RWPE1 (cell line): ENCODE results near the gene OR3A2.
"Not testable (repeated sequence)": the region's sequence is repeated elsewhere in the genome, so short reads cannot be mapped to it uniquely, and the experiment has no call there.

Experiments
- CTCF ChIA-PET: fragments of 350-600 bp; sonication (Branson Sonifier 250); formaldehyde crosslinking; extraction: SDS; loops from one replicate; lab custom pipeline; 2021; lab: Yijun Ruan, JAX
- POLR2A ChIA-PET: fragments of 400-600 bp; formaldehyde crosslinking; extraction: SDS; loops from one replicate; lab custom pipeline; 2020; ENCODE audit warnings: antibody characterized with exemption; ENCODE audit not compliant: low non-redundant PET; lab: Yijun Ruan, JAX
- DNase-seq: peaks from one replicate; pipeline ENCODE4 v3.0.0; 2012; ENCODE audit warnings: low spot score
- H3K27ac ChIP-seq: fragments of 450-650 bp; 2 replicates; pipeline ENCODE4 v1.5.1; 2017
- TF ChIP-seq, protein P1 (sequence below): fragments of 450-650 bp; conservative IDR thresholded peaks from 2 replicates; pipeline ENCODE4 v1.5.1; 2017; ENCODE audit warnings: low read depth, mild to moderate bottlenecking

The OR3A2 gene

DNA sequence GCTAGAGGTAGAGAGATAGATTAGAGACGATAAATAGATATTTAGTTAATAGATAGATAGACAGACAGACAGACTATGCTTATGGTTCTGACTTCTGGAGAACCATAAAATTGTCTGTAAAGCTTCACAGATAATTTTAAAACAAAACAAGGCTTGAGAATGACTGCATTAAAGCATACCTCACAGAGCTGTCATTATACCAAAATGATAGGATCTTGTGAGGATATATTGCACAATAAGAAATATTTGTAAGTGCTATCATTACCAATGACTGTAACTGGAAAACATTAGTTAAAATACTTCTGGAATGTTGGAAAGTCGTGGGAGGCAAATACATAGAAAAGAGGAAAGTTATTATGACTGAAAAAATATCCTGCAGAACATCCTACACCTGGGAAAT lies 15.7 kb upstream of the OR3A2 start:
- POLR2A ChIA-PET, result no interaction called here
- DNase-seq, result no peak
- CTCF ChIA-PET, result no interaction called here
- TF ChIP-seq, protein P1, sequence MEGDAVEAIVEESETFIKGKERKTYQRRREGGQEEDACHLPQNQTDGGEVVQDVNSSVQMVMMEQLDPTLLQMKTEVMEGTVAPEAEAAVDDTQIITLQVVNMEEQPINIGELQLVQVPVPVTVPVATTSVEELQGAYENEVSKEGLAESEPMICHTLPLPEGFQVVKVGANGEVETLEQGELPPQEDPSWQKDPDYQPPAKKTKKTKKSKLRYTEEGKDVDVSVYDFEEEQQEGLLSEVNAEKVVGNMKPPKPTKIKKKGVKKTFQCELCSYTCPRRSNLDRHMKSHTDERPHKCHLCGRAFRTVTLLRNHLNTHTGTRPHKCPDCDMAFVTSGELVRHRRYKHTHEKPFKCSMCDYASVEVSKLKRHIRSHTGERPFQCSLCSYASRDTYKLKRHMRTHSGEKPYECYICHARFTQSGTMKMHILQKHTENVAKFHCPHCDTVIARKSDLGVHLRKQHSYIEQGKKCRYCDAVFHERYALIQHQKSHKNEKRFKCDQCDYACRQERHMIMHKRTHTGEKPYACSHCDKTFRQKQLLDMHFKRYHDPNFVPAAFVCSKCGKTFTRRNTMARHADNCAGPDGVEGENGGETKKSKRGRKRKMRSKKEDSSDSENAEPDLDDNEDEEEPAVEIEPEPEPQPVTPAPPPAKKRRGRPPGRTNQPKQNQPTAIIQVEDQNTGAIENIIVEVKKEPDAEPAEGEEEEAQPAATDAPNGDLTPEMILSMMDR, result no peak
- no peak overlapping the region for H3K27ac ChIP-seq

DNA sequence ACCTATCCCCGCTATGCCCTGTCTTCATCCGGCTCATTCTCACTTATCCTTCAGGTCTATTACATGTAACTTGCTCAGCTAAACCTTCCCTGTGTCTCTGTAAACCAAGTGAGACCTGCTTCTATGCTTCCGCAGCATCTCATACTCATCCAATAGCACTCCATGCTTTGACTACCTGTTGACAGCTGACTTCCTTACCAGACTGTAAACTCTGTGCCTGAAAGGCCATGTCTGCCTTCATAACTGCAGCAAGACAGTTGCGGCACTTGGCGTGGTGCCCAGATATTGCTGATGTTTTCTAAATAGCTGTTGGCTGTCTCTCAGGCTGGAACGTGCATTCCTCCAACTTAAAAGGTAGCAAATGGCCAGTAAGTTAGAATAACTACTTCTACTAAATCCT lies 13.9 kb upstream of the OR3A2 start:
- POLR2A ChIA-PET, result no interaction called here
- TF ChIP-seq, protein P1, result no peak
- H3K27ac ChIP-seq, result no peak overlapping the region
- DNase-seq, result no peak
- CTCF ChIA-PET, result no interaction called here

GRCh38 chr17:3398310-3398709 lies 12.2 kb upstream of the OR3A2 start, which contains the start of gene OR1E1:
Gene OR1E1 (minus strand): TSS chr17:3398410. CDS start chr17:3398410, 0 bp downstream.
- TF ChIP-seq, protein P1, result no peak
- DNase-seq, result no peak
- CTCF ChIA-PET, result no interaction called here
- H3K27ac ChIP-seq, result no peak within 1 kb of the TSS
- POLR2A ChIA-PET, result no interaction called here

GRCh38 chr17:3397801-3398200 lies 11.7 kb upstream of the OR3A2 start:
- POLR2A ChIA-PET, DNase-seq, H3K27ac ChIP-seq, CTCF ChIA-PET: not testable (repeated sequence)

- DNase-seq, result no peak
- TF ChIP-seq, protein P1, result no peak
- no peak overlapping the region for H3K27ac ChIP-seq
- POLR2A ChIA-PET, result no interaction called here
- CTCF ChIA-PET, result no interaction called here
Observed at GRCh38 chr17:3389791-3390190, 3.7 kb upstream of the OR3A2 start.

GRCh38 chr17:3381957-3382356 lies 4.2 kb downstream of the OR3A2 start:
- ChIA-PET POLR2A (no interaction called here), CTCF (interaction anchor here (0.6 kb wide), 1 partner anchor 509 kb away, joined by 6 read pairs; no protein-coding TSS in a partner anchor)
- no peak for DNase-seq
- H3K27ac ChIP-seq, result no peak overlapping the region
- TF ChIP-seq, protein P1, result no peak

DNA sequence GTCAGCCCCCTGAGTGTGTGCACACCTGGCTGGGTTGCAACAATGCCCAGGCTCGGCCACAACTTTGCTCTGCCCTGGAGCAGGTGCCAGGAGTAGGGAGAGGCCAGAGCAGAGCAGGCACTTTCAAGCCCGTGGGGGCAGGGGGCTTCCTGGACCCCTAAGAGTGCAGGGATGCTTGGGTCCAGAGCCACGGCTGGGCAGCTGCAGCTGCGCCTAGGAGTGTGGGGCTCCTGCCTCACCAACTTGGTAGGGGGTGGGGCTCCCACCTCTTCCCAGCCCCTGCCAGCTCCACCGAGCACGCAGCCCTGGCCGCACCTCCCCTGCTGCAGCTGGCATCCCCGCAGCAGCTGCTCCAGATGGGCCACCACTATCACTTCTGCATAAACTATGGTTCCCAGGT lies 7.8 kb downstream of the OR3A2 start:
- TF ChIP-seq, protein P1, result no peak
- ChIA-PET POLR2A (no interaction called here), CTCF (no interaction called here)
- no peak overlapping the region for H3K27ac ChIP-seq
- no peak for DNase-seq

GRCh38 chr17:3371167-3371566 lies 14.9 kb downstream of the OR3A2 start:
- H3K27ac ChIP-seq, POLR2A ChIA-PET, DNase-seq, CTCF ChIA-PET: not testable (repeated sequence)

DNA sequence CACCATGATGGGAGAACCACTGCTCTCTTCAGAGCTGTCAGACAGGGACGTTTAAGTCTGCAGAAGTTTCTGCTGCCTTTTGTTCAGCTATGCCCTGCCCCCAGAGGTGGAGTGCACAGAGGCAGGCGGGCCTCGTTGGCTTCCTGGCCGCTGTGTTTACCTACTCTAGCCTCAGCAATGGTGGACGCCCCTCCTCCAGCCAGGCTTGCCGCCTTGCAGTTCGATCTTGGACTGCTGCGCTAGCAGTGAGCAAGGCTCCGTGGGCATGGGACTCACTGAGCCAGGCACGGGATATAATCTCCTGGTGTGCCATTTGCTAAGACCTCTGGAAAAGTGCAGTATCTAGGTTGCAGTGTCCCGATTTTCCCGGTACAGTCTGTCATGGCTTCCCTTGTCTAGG lies 43.3 kb downstream of the OR3A2 start:
- CTCF ChIA-PET, H3K27ac ChIP-seq, DNase-seq, POLR2A ChIA-PET: not testable (repeated sequence)
